ENCODE data around the gene ERO1A.

DNA sequence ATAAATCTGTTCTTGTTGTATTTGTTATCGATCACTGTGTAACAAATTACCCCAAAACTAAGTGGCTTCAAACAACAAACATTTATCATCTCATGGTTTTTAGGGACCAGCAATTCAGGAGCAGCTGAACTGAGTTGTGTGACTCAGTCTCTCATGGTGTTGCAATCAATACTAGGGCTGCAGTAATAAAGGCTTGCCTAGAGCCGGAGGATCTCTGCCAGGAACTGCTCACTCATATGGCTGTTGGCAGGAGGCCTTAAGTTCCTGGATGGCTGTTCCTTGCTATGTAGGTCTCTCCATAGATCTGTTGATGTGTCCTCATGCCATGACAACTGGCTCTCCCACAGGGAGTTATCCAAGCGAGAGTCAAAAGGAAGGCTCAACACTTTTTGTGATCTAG, 7.9 kb upstream of the ERO1A start:
- no peak for TF ChIP-seq CTCF (IDR thresholded peaks at IDR 0.05)
- TF ChIP-seq POLR2A (IDR thresholded peaks at IDR 0.05), result no peak

Data from transverse colon (tissue), 3 donors.